Uterus (tissue), 2 donors: Measurements from ENCODE around the gene ALOX12B.

ENCODE experiments used
- CTCF ChIP-seq, 4 experiments: fragments of 200-600 bp in 2 of 4; fragments of 450-650 bp in 2 of 4; sonication (generic) in 2 of 4; IDR thresholded peaks; one replicate each; pipeline ENCODE4 v1.5.1; 2016 to 2019; ENCODE audit warnings: antibody characterized with exemption in 4 of 4, mild to moderate bottlenecking in 2 of 4, moderate library complexity in 1 of 4
- POLR2A ChIP-seq, 2 donors: fragments of 450-650 bp; IDR thresholded peaks; one replicate each; pipeline ENCODE4 v1.6.1; 2016; ENCODE audit warnings: antibody characterized with exemption in 2 of 2, mild to moderate bottlenecking in 1 of 2, moderate library complexity in 1 of 2

GRCh38 chr17:8121681-8122421, 34.3 kb upstream of the ALOX12B start:
- TF ChIP-seq CTCF (IDR thresholded peaks at IDR 0.05) (peak; percentile 20 to 63 (median 54)), POLR2A (IDR thresholded peaks at IDR 0.05) (peak in 1 of 2 donors; percentile 22)
